PFSK-1 (cell line): ENCODE measurements around the gene FSCN2.

ENCODE experiments used
- FOXP2 ChIP-seq: optimal IDR thresholded peaks from 2 replicates; pipeline ENCODE3; 2011; ENCODE audit warnings: borderline replicate concordance, control low read depth, inconsistent platforms; ENCODE audit not compliant: insufficient read depth; ENCODE audit errors: extremely low read length, extremely low read depth
- POLR2AphosphoS5 ChIP-seq: IDR thresholded peaks from 2 replicates; pipeline ENCODE4 v1.6.1; 2012; ENCODE audit warnings: low read depth, mild to moderate bottlenecking, control low read depth, low read length, moderate library complexity
- SIN3A ChIP-seq: IDR thresholded peaks from 2 replicates; pipeline ENCODE4 v1.6.1; 2012; ENCODE audit warnings: mild to moderate bottlenecking, low read length, moderate library complexity, borderline replicate concordance; ENCODE audit not compliant: insufficient read depth
- TAF1 ChIP-seq: IDR thresholded peaks from 2 replicates; pipeline ENCODE4 v1.6.1; 2012; ENCODE audit warnings: low read length, control low read depth, borderline replicate concordance; ENCODE audit not compliant: insufficient read depth
- TF ChIP-seq, protein P1 (sequence below), 2 experiments: IDR thresholded peaks; 2 replicates each; pipeline versions ENCODE4 v1.6.1 to v1.8.0; 2011 to 2012; ENCODE audit warnings: low read depth in 2 of 2, low read length in 2 of 2, control low read depth in 1 of 2, inconsistent platforms in 1 of 2, mild to moderate bottlenecking in 1 of 2, moderate library complexity in 1 of 2; ENCODE audit not compliant: insufficient read depth in 1 of 2

Gene FSCN2

DNA sequence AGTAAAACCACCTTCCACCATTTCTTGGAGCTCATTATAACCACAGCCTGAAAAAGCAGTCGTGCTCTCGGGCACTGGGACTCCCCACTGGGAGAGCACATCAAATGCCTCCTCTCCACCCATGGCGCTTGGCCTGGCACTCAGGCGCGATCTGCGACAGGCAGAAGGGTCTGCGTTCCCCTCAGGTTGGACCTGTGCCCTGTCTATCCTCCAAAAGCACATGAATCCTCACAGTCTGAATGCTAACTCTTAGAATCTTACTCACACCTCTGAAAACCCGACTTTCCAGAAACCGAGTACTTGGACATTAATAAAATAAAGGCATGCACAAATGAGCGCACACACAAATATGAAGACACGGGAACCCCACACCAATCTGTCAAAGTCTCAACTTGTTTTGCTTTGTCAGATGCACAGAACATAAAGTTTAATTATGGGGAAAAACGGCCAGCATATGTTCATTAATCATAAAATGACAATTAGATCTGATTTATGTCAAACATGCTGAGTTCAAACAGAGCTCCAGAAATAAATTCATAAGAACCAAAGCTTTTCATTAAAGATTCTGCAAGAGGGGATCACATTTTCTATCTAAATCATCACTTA lies 44.5 kb downstream of the FSCN2 start:
- TF ChIP-seq FOXP2: no peak

DNA sequence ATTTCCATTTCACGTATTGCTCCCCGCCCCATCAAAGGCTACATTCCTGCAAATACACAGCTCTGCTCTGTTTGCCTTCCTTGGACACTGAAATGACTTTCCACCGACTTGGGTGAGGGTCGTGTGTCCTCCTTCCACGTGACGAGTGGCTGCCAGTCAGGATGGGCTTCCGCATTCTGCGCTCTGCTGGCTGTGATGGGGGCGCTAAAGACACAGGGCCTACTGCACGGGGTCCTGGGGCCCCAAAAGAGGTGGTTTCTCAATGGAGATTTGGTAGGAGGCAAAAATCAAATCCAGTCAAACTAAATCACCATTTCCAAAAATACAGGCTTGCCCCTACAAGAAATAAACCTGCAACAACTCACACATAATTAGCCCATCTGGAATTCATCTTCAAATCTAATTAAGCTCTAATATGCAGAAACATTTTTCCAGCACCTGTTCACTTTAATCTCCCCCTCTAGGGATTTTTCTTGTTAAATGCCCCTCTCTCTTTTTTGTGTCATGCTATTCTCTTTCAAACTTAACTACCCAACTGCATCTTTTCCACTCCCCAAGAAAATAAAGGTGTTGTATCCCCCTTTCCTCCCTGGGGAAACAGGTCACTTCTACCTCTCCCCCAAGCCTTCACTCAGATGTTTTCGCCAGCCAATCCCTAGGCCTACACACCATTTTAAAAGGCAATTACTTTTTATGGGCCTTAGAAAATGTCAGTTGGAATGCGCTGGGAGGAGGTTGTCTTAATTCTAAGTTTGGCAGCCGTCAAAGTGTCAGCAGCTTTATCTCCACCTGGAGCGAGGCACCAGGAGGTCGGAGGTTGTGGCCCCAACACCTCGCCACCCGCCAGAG lies 45.8 kb downstream of the FSCN2 start:
- TF ChIP-seq FOXP2 (no peak), SIN3A (no peak), TAF1 (no peak), POLR2AphosphoS5 (no peak)
- TF ChIP-seq, protein P1, sequence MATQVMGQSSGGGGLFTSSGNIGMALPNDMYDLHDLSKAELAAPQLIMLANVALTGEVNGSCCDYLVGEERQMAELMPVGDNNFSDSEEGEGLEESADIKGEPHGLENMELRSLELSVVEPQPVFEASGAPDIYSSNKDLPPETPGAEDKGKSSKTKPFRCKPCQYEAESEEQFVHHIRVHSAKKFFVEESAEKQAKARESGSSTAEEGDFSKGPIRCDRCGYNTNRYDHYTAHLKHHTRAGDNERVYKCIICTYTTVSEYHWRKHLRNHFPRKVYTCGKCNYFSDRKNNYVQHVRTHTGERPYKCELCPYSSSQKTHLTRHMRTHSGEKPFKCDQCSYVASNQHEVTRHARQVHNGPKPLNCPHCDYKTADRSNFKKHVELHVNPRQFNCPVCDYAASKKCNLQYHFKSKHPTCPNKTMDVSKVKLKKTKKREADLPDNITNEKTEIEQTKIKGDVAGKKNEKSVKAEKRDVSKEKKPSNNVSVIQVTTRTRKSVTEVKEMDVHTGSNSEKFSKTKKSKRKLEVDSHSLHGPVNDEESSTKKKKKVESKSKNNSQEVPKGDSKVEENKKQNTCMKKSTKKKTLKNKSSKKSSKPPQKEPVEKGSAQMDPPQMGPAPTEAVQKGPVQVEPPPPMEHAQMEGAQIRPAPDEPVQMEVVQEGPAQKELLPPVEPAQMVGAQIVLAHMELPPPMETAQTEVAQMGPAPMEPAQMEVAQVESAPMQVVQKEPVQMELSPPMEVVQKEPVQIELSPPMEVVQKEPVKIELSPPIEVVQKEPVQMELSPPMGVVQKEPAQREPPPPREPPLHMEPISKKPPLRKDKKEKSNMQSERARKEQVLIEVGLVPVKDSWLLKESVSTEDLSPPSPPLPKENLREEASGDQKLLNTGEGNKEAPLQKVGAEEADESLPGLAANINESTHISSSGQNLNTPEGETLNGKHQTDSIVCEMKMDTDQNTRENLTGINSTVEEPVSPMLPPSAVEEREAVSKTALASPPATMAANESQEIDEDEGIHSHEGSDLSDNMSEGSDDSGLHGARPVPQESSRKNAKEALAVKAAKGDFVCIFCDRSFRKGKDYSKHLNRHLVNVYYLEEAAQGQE (IDR thresholded peaks at IDR 0.05; ENCODE audit: insufficient read depth in 1 of 2, low read depth in 2 of 2, low read length in 2 of 2): no peak

DNA sequence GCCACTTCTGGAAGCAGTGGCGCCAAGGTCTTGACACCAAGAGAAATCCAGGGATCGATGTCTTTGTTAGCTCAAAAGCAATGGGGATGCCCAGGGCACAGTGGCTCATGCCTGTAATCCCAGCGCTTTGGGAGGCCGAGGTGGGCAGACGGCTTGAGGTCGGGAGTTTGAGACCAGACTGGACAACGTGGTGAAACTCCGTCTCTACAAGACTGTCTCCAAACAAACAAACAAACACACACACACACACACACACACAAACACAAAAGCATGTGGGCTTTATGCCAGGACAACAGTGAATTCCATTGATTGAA lies 46.4 kb downstream of the FSCN2 start:
- TF ChIP-seq SIN3A: no peak
- TF ChIP-seq FOXP2: no peak
- TF ChIP-seq POLR2AphosphoS5: no peak
- no peak for TF ChIP-seq TAF1
- TF ChIP-seq, protein P1 (IDR thresholded peaks at IDR 0.05; ENCODE audit: insufficient read depth in 1 of 2, low read depth in 2 of 2, low read length in 2 of 2): no peak

DNA sequence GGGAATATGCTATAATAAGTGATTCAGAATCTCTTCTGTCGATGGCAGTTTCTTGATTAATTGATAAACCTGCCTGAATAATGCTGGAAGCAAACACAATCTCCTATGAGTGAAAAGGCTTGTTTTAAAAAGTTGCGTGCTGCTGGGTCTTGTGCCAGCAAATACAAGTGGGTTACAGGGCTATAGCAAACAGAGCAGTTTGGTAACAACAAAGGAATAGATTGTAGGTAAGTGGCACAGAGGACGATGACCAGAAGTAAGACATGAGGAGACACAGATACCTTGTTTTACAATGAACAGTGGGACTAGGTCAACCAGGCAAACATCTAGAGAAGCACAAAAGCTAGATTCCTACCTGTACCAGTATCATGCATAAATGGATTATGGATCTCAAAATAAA lies 47.7 kb downstream of the FSCN2 start:
- no peak for TF ChIP-seq SIN3A
- TF ChIP-seq, protein P1 (IDR thresholded peaks at IDR 0.05; ENCODE audit: insufficient read depth in 1 of 2, low read depth in 2 of 2, low read length in 2 of 2): no peak
- TF ChIP-seq TAF1: no peak
- TF ChIP-seq POLR2AphosphoS5: no peak

DNA sequence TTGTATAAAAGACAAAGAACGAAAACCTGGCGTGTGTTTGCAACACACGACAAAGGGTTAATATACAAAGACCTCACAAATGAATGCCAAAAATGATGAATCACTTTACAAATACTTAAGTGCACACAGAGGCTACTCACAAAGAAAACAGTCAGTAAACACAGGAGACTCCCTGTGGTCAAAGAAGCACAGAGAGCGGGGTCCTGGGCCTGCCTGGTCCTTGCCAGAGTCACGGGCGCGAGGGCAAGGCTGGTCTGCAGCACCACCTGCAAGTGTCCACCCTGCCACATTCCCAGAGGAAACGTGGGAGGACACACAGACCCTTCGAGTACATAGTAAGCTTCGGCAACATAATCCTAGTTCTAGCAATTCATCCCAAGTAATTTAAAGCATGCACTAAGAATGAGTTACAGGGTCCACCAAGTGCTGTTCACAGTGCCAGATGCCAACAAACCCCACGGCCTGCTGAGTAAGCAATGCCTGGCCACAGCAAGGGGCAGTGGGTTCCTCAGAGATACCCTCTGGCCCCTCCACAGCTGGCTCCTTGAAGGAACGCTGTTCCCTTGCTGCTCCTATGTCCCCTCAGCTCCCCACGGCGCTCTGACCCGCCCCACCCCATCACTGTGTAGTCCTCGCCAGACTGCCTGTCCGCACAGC lies 48.6 kb downstream of the FSCN2 start:
- TF ChIP-seq TAF1 (no peak), SIN3A (no peak), FOXP2 (no peak), POLR2AphosphoS5 (no peak)
- TF ChIP-seq, protein P1 (IDR thresholded peaks at IDR 0.05; ENCODE audit: insufficient read depth in 1 of 2, low read depth in 2 of 2, low read length in 2 of 2): no peak
